BJ (cell line): ENCODE measurements around the gene ADAM10. TPM values are rescaled to one million over a fixed set of nuclear protein-coding genes. Genes with fewer than 3 reads are reported as not detected.

Experiments used
- CTCF ChIA-PET: fragments of 350-600 bp; formaldehyde crosslinking; extraction: SDS; loops from one replicate; lab custom pipeline; 2021; ENCODE audit warnings: antibody characterized with exemption, inconsistent platforms; lab: Yijun Ruan, JAX
- POLR2A ChIA-PET: fragments of 300-600 bp; sonication (Branson Sonifier 250); formaldehyde crosslinking; extraction: SDS; loops from one replicate; lab custom pipeline; 2021; ENCODE audit warnings: antibody characterized with exemption; lab: Charles Lee
- DNase-seq: peaks from one replicate; pipeline ENCODE4 v3.0.0-alpha.2; 2011; ENCODE audit warnings: low read depth
- H3K27me3 ChIP-seq: 2 replicates; pipeline ENCODE4 v1.6.0; 2011; ENCODE audit warnings: low read length; ENCODE audit not compliant: control insufficient read depth, insufficient read depth
- H3K36me3 ChIP-seq: 2 replicates; pipeline ENCODE4 v1.5.1; 2011; ENCODE audit warnings: low read length; ENCODE audit not compliant: control insufficient read depth, insufficient read depth
- H3K4me3 ChIP-seq: 2 replicates; pipeline ENCODE4 v1.5.1; 2011; ENCODE audit warnings: low read depth, mild to moderate bottlenecking, control low read depth, low read length
- polyA plus RNA-seq: library from polyadenylated mRNA; depleted of rRNA; stranded (reverse); fragments of >200 nt; gene quantifications from 2 replicates; pipeline ENCODE4 v1.2.3, GENCODE V29; 2011
- TF ChIP-seq, protein P1 (sequence below): IDR thresholded peaks from 2 replicates; pipeline ENCODE4 v1.5.1; 2011; ENCODE audit warnings: low read depth, mild to moderate bottlenecking, control low read depth, inconsistent platforms, low read length, moderate library complexity; ENCODE audit not compliant: insufficient read depth

The ADAM10 gene
- polyA plus RNA-seq, 1 experiment, result 106 TPM

DNA sequence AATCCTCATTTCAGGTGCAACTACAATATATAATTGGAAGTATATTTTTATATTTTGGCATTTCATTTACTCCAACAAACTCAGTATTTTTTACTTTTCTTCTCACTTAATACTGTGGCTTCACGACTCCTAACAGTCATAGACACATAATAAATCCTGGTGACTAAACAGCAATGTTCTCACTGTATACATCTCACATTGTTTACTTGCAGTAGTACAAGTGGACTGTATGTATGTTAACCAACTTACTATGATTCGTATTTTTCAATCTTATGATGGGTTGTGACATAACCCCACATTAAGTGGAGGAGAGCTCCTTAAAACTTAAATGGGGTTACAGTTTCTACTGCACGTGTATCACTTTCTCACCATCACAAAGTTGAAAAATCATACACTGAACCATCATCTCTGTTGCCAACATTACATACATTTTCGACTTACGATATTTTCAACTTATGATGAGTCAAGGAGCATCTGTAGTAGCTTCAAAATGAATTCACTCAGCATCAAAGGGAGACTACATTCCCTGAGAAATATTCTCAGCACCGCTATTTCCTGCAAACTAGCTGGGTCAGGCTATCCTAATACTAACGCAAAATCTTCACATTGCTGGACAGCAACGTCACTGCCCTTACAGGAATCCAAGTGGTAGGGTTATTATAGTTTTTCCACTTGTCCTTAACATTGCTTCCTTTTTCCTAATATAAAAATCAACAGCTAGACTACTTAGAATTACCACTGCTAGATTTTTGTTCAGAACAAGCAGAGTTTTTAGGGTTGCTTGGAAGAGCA is 7.3 kb downstream of the ADAM10 start:
- Histone ChIP-seq H3K4me3 (no peak overlapping the region), H3K36me3 (no peaks in the 10 kb centered on the region), H3K27me3 (no peaks in the 10 kb centered on the region)
- TF ChIP-seq, protein P1, sequence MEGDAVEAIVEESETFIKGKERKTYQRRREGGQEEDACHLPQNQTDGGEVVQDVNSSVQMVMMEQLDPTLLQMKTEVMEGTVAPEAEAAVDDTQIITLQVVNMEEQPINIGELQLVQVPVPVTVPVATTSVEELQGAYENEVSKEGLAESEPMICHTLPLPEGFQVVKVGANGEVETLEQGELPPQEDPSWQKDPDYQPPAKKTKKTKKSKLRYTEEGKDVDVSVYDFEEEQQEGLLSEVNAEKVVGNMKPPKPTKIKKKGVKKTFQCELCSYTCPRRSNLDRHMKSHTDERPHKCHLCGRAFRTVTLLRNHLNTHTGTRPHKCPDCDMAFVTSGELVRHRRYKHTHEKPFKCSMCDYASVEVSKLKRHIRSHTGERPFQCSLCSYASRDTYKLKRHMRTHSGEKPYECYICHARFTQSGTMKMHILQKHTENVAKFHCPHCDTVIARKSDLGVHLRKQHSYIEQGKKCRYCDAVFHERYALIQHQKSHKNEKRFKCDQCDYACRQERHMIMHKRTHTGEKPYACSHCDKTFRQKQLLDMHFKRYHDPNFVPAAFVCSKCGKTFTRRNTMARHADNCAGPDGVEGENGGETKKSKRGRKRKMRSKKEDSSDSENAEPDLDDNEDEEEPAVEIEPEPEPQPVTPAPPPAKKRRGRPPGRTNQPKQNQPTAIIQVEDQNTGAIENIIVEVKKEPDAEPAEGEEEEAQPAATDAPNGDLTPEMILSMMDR, result no peak
- ChIA-PET POLR2A (no interaction called here), CTCF (interaction anchor here (0.8 to 2.0 kb wide), 2 partner anchors 472 to 787 kb away, joined by 4 to 7 read pairs; no protein-coding TSS in a partner anchor)
- DNase-seq, result peak; percentile 35

DNA sequence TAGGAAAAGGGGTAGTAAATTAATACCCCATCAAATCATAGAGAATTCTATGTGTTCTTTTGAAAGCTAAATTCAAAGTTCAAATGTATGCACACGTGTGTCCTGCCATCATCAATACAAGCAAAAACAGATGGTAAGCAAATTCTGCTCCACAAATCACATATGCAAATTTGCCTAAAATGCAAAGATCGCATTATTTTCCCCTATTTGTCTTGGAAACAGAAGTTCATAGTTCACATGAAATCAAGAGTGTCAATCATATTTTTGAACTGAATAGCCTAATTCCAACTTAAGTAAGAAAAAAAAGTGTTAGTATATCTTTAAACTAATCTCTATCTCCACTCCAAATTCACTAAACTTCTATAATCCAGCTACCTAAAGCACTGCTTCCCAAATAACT is 8.5 kb downstream of the ADAM10 start:
- DNase-seq, result no peak
- Histone ChIP-seq H3K4me3 (no peak overlapping the region), H3K36me3 (no peaks in the 10 kb centered on the region), H3K27me3 (no peaks in the 10 kb centered on the region)
- ChIA-PET CTCF (no interaction called here), POLR2A (no interaction called here)
- TF ChIP-seq, protein P1, result no peak

DNA sequence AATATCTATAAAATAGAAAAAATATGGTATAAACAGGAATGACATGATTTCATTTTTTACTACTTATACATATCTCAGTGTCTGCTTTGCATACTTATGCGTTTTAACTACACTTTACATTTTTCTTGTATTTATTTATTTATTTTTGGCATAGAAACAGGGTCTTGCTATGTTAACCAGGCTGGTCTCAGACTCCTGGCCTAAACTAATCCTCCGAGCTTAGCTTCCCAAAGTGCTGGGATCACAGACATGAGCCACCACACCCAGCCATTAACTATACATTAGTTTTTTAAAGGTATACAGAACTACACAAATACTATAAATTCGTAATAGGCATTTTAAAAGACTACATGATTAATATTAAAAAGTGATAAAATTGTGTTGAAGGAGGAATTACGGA is 9.1 kb downstream of the ADAM10 start:
- Histone ChIP-seq H3K4me3 (no peak overlapping the region), H3K27me3 (no peaks in the 10 kb centered on the region), H3K36me3 (no peaks in the 10 kb centered on the region)
- ChIA-PET CTCF (no interaction called here), POLR2A (no interaction called here)
- TF ChIP-seq, protein P1, result no peak
- DNase-seq, result no peak

DNA sequence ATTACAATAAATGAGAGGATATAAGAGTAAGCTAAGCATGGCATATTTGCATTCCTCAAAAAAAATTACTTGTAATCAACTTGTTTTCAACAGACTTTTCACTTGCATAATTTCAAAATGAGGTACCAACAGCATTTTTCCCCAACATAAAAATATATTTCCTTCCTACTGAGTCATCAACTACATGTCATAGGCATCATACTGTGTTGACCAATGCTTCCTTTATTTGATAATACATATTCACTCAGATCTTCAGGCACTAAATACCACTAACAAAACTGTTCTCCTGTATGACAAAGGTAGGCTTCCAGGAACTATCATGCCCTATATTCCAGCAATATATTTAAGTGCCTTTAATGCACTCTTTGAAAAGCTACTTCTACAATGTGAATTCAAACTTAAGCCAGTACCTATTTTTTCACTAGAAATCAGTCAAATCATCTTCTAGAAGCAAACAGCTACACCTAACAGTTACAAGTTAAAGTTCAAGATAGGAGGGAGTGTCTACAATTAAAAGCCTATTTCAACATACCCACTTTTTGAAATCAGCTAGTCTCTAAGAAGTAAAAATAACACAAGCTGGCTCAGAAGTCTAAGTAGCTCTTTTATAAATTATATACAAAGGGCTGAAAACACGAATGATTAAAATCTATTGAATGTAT is 11.3 kb downstream of the ADAM10 start:
- TF ChIP-seq, protein P1, result no peak
- no peaks in the 10 kb centered on the region for H3K36me3 ChIP-seq
- no peaks in the 10 kb centered on the region for H3K27me3 ChIP-seq
- no peak overlapping the region for H3K4me3 ChIP-seq
- DNase-seq, result no peak
- ChIA-PET CTCF (no interaction called here), POLR2A (no interaction called here)

DNA sequence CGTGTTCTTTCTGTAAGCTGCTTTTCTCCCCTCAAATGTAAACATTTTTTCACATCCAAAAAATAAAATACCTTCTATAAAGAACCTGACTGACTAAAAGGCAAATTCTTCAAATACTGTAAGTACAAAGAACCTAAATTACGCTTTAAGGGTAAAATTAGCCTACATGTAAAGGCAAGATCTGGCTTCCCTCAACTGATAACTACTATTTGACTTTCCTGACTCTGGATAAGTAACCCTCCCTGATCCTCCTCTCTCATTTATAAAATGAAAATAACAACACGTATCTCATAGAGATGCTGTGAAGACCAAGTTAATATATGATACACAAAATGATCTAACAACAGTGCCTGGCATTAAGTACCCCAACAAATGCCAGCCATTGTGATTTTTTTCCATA is 12.2 kb downstream of the ADAM10 start:
- CTCF ChIA-PET, result interaction anchor here (0.9 kb wide), 1 partner anchor 468 kb away, joined by 3 read pairs; no protein-coding TSS in a partner anchor
- H3K4me3 ChIP-seq, result no peak overlapping the region
- POLR2A ChIA-PET, result no interaction called here

More for the DNA sequence above, 12.2 kb downstream of the ADAM10 start:
- TF ChIP-seq, protein P1, result no peak
- H3K36me3 ChIP-seq, result no peaks in the 10 kb centered on the region
- DNase-seq, result no peak
- H3K27me3 ChIP-seq, result no peaks in the 10 kb centered on the region
